Measurements from ENCODE around the gene COBL. TPM values are rescaled to one million over a fixed set of nuclear protein-coding genes. Genes with fewer than 3 reads are reported as not detected.

The COBL gene
- total and polyA plus RNA-seq, 2 of the 4 experiments (the other 2 are of a cell fraction) = under 0.01 TPM; not detected in 1

DNA sequence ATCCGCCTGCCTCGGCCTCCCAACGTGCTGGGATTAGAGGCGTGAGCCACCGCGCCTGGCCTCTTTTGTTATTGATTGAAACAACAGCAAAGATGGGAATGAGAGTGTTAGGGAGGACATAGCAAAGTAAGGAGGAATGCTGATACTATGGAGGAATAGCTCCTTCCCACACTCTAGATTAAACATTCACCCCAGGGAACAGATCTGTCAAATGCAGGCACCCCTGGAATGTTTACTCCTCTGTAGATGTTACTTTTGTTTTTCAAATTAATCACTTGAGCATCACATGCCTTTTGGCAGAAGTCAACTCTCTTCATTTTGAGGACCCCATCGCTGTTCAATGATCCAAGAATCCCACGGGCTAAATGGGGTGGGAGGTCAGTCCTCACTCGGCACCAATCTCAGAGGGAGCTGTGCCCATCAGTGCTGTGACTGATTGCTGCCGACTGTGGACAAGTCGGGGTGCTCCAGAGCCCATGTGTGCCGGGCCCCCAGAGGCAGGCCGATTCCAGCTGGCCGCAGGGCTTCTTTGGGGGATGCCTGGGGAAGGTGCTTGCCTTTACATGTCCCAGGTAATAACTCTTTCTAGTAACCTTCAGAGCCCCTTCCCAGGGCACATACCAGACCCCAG lies 10.2 kb upstream of the COBL start:
- Histone ChIP-seq H3K18ac (ENCODE audit: low read depth, low read length) (no peak overlapping the region), H3K9me3 (ENCODE audit: control insufficient read depth, insufficient read depth, low read length) (no peaks in the 10 kb centered on the region), H2BK120ac (ENCODE audit: low read depth, low read length) (no peak overlapping the region), H4K5ac (ENCODE audit: low read depth, low read length) (no peak overlapping the region), H2BK5ac (ENCODE audit: low read depth, low read length, poor library complexity, severe bottlenecking) (no peak overlapping the region), H2BK15ac (ENCODE audit: low read depth, low read length) (no peak overlapping the region), H3K23ac (ENCODE audit: low read depth, low read length) (no peak overlapping the region), H3K4me3 (ENCODE audit: insufficient read depth, low read depth, low read length) (no peak overlapping the region), H4K91ac (ENCODE audit: insufficient read depth, low read depth, low read length) (no peak overlapping the region), H3K36me3 (ENCODE audit: control insufficient read depth, insufficient read depth, low read length) (no peaks in the 10 kb centered on the region), H3K79me1 (ENCODE audit: low read depth in 1 of 2, low read length in 2 of 2) (no peaks in the 10 kb centered on the region), H3K56ac (ENCODE audit: extremely low read depth, insufficient read depth, low read length) (no peak overlapping the region), H2BK20ac (ENCODE audit: low read depth, low read length) (no peak overlapping the region), H2AK5ac (ENCODE audit: low read depth, low read length) (no peak overlapping the region), H2AK9ac (replicated peaks; ENCODE audit: low read depth, low read length, poor library complexity) (no peak overlapping the region), H3K4me2 (ENCODE audit: low read depth, low read length) (no peak overlapping the region), H3K9me1 (ENCODE audit: insufficient read depth, low read length) (no peaks in the 10 kb centered on the region), H3K14ac (replicated peaks; ENCODE audit: low read depth, low read length) (no peak overlapping the region), H4K8ac (ENCODE audit: low read depth in 2 of 2, low read length in 2 of 2) (no peak overlapping the region), H4K20me1 (ENCODE audit: insufficient read depth, low read length) (no peaks in the 10 kb centered on the region), H3K27ac (ENCODE audit: insufficient read depth, low read length) (no peak overlapping the region), H2AFZ (replicated peaks; ENCODE audit: low read length, poor library complexity) (no peak overlapping the region), H3K27me3 (ENCODE audit: control insufficient read depth, insufficient read depth, low read length) (no peaks in the 10 kb centered on the region), H3K9ac (ENCODE audit: low read depth, low read length) (no peak overlapping the region), H3K4ac (ENCODE audit: low read depth, low read length) (no peak overlapping the region), H3K4me1 (ENCODE audit: control insufficient read depth, insufficient read depth, low read length) (no peaks in the 10 kb centered on the region)
- TF ChIP-seq, protein P1, sequence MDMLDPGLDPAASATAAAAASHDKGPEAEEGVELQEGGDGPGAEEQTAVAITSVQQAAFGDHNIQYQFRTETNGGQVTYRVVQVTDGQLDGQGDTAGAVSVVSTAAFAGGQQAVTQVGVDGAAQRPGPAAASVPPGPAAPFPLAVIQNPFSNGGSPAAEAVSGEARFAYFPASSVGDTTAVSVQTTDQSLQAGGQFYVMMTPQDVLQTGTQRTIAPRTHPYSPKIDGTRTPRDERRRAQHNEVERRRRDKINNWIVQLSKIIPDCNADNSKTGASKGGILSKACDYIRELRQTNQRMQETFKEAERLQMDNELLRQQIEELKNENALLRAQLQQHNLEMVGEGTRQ (IDR thresholded peaks at IDR 0.05; ENCODE audit: low read depth, low read length) = no peak
- in situ Hi-C loops (cut with MboI; ENCODE audit: low sequenced_read_pairs) (no loop called here), intact Hi-C loops (cut with micrococcal nuclease) (no loop called here), dilution Hi-C loops (cut with HindIII; ENCODE audit: low sequenced_read_pairs, unreplicated experiment) (no loop called here)
- ChIA-PET CTCF (no interaction called here), POLR2A (ENCODE audit: unreplicated experiment) (no interaction called here)
- DNase-seq (no peak), ATAC-seq (ENCODE audit: low read depth) (no peak)
- 60% methylated on average over 1 of the region's 14 CpGs; no CpG with 5 or more reads in 1 of the 2 experiments for WGBS, 2 experiments (ENCODE audit: extremely low coverage in 2 of 2, insufficient read length in 1 of 2)
- no TSS peak for BruUV-seq (replicated peaks)

All from IMR-90 (cell line).